Heart left ventricle (tissue), 13 donors: ENCODE results near the gene MAPK11.

Experiments used
- POLR2A ChIP-seq, 2 donors: fragments of 450-650 bp; IDR thresholded peaks; one replicate each; pipeline ENCODE4 v1.6.1; 2017; ENCODE audit warnings: antibody characterized with exemption in 2 of 2, mild to moderate bottlenecking in 2 of 2, moderate library complexity in 2 of 2
- TF ChIP-seq, protein P1 (sequence below), 12 donors: fragments of 200-600 bp; sonication (generic) in 4 of 12; IDR thresholded peaks; one replicate each; pipeline versions ENCODE4 v1.5.0 to v1.8.0; 2018 to 2022; ENCODE audit warnings: antibody characterized with exemption in 12 of 12, mild to moderate bottlenecking in 5 of 12
- donor health status: ischemic (EF 13 %, LVEDD 7.1; RV severe dilation, severe dysfunction).
- donor health status: DM: no; HTN: yes; CAD: no.
- donor health status: DM: no; HTN: no; CAD: no.
- donor health status: ischemic (EF 25% LVEDD 6.9; RV normal size, moderate dysfunction).
- donor health status: ischemic (EF 25% LVEDD 5.7; RV mildly dilated, moderate dysfunction).
- donor health status: ischemic (EF 35%, LVEDD 5.7; RV mildly dilated, moderate dysfunction).
- donor health status: nonischemic (EF 11% LVEDD 7.7; RV severe dilation, severe dysfunction).
- donor health status: DM: yes; HTN: yes; CAD: no.
- donor health status: PGD.
- donor health status: ischemic (EF 29% LVEDD 5.4; RV normal size, mild dysfunction).
- donor health status: nonischemic (EF 23%, LVEDD 6.1; RV moderate dilation, normal function).

DNA sequence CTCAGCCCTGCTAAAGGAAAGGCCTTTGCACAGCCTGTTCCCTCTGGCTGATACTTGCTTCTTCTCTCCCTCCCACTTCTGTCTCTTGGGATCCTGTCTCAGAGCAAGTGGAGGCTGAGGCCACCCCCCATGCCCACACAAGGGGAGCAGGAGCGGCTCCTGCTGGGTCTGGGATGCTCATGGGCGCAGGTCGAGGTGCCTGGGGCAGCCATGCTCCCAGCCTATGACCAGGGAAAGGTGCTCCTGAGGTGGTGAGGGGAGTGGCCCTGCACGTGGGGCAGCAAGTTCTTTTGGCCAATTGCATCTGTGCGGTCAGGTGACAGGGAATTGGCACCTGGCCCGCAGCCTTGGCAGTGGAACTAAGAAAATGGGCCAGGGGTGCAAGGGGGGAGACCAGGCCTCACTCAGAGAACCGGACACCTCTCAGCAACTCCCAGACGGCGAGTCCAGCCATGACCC lies 1.5 kb downstream of the MAPK11 start:
- TF ChIP-seq, protein P1, sequence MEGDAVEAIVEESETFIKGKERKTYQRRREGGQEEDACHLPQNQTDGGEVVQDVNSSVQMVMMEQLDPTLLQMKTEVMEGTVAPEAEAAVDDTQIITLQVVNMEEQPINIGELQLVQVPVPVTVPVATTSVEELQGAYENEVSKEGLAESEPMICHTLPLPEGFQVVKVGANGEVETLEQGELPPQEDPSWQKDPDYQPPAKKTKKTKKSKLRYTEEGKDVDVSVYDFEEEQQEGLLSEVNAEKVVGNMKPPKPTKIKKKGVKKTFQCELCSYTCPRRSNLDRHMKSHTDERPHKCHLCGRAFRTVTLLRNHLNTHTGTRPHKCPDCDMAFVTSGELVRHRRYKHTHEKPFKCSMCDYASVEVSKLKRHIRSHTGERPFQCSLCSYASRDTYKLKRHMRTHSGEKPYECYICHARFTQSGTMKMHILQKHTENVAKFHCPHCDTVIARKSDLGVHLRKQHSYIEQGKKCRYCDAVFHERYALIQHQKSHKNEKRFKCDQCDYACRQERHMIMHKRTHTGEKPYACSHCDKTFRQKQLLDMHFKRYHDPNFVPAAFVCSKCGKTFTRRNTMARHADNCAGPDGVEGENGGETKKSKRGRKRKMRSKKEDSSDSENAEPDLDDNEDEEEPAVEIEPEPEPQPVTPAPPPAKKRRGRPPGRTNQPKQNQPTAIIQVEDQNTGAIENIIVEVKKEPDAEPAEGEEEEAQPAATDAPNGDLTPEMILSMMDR (IDR thresholded peaks at IDR 0.05), result no peak
- no peak for TF ChIP-seq POLR2A (IDR thresholded peaks at IDR 0.05)
